MM.1S (cell line): ENCODE data around the gene QSOX1.

ENCODE experiments used
- CTCF ChIP-seq: fragments of 300-600 bp; sonication (generic); IDR thresholded peaks from 2 replicates; pipeline ENCODE4 v1.5.1; 2016; ENCODE audit warnings: antibody characterized with exemption, low read length, mixed read lengths
- EZH2 ChIP-seq: fragments of 300-600 bp; sonication (generic); optimal IDR thresholded peaks from 2 replicates; pipeline ENCODE3; 2017; ENCODE audit warnings: low read depth, mild to moderate bottlenecking, antibody characterized with exemption, low read length, mixed read lengths

DNA sequence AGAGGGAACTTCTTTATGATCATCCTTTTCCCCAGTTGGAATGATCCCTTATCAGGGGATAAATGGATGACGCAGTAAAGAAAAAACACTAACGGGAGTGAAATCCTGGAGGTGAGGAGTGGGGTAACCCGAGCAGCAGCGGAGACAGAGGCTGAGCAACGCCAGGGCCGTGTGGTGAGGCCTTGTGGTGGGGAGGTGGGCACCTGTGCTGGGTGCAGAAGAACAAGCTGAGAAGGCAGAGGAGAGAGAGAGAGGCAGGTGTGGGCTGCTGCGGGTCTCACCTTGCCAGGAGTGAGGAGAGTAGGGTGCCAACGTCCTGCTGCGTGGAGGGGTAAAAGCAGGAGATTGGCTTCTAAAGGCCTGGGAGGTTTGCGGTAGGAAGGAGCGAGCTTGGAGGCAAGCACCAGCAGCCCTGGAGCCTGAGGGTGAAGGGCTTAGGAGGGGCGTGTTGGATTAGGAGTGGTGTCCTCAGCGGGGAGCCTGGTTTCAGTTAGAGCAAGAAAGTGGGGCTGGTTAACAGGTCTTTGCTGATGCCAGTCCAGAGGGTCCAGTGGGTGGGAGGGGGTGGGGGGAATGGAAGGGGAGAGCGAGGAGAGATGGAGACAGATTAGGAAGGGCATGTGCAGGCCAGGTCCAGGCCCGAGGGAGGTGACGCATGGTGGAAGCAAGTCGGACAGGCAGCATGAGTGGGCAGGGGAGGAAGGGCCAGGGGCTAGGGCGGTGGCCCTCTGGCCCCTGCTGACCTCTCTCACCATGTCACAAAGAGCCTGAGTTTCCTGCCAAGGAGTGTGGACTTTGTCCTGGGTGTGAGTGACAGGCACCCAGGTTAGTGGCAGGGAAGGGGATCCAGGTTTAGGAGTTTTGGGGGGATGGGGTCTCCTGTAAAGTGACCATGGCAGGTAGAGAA, 38.7 kb downstream of the QSOX1 start:
- TF ChIP-seq CTCF (no peak), EZH2 (no peak)
